Retinal pigment epithelial cell (primary cell): ENCODE results near the gene SLC39A2.
"Not testable (repeated sequence)": the region's sequence is repeated elsewhere in the genome, so short reads cannot be mapped to it uniquely, and the experiment has no call there.

Experiments used
- DNase-seq: peaks from one replicate; pipeline ENCODE4 v3.0.0-alpha.2; 2010; ENCODE audit warnings: low read depth
- H3K4me3 ChIP-seq: 2 replicates; pipeline ENCODE4 v1.5.1; 2011; ENCODE audit warnings: mild to moderate bottlenecking, low read length, control low read depth, moderate library complexity
- CTCF ChIP-seq: conservative IDR thresholded peaks from 2 replicates; pipeline ENCODE4 v1.5.1; 2011; ENCODE audit warnings: low read depth, low read length, control low read depth, inconsistent platforms

The SLC39A2 gene

GRCh38 chr14:20998674-20999366 is at the start of gene SLC39A2:
SLC39A2 (plus strand) TSS chr14:20999293; CDS start chr14:20999447, 154 bp downstream.
- TF ChIP-seq CTCF, result no peak
- no peak for DNase-seq
- no peak within 1 kb of the TSS for H3K4me3 ChIP-seq

- not testable (repeated sequence) for DNase-seq, H3K4me3 ChIP-seq
Measured at GRCh38 chr14:20954736-20955537, 44.2 kb upstream of the SLC39A2 start, which contains the start of gene RNASE2. RNASE2 (plus strand) TSS chr14:20955487; CDS start chr14:20955772, 285 bp downstream.

GRCh38 chr14:20955538-20955873 is 43.6 kb upstream of the SLC39A2 start:
- not testable (repeated sequence) for H3K4me3 ChIP-seq, DNase-seq

- TF ChIP-seq CTCF, result no peak
- no peak overlapping the region for H3K4me3 ChIP-seq
- DNase-seq, result no peak
Measured at GRCh38 chr14:20956376-20956976, 42.6 kb upstream of the SLC39A2 start.

GRCh38 chr14:20958946-20959345 is 40.1 kb upstream of the SLC39A2 start:
- not testable (repeated sequence) for DNase-seq, H3K4me3 ChIP-seq

- no peak overlapping the region for H3K4me3 ChIP-seq
- TF ChIP-seq CTCF, result no peak
- DNase-seq, result no peak
Measured at GRCh38 chr14:20969336-20969735, 29.8 kb upstream of the SLC39A2 start.

- no peak for DNase-seq
- peak overlapping the region; percentile 78 for H3K4me3 ChIP-seq
- TF ChIP-seq CTCF, result no peak
Measured at GRCh38 chr14:20970647-20970982, 28.5 kb upstream of the SLC39A2 start.

- peak; percentile 39 for DNase-seq
- peak overlapping the region; percentile 78 for H3K4me3 ChIP-seq
- peak; percentile 99 for TF ChIP-seq CTCF
Measured at GRCh38 chr14:20970983-20971704, 27.9 kb upstream of the SLC39A2 start.
